ENCODE data around the gene MCF2L2.
"Not testable (repeated sequence)": the region's sequence is repeated elsewhere in the genome, so short reads cannot be mapped to it uniquely, and the experiment has no call there.

Gene MCF2L2

GRCh38 chr3:183428447-183429211 lies at the start of gene MCF2L2:
Gene MCF2L2, minus strand, starts transcription at chr3:183428619. Its CDS starts 642 bp downstream, at chr3:183427977.
- DNase-seq (ENCODE audit: low spot score) = peak; percentile 83

- DNase-seq (ENCODE audit: low spot score) = no peak
Observed at GRCh38 chr3:183477801-183478456, 49.5 kb upstream of the MCF2L2 start.

GRCh38 chr3:183475764-183476162 lies 47.3 kb upstream of the MCF2L2 start:
- not testable (repeated sequence) for DNase-seq (ENCODE audit: low spot score)

- no peak for DNase-seq (ENCODE audit: low spot score)
Observed at GRCh38 chr3:183475016-183475763, 46.8 kb upstream of the MCF2L2 start.

GRCh38 chr3:183473969-183474368 lies 45.5 kb upstream of the MCF2L2 start:
- DNase-seq (ENCODE audit: low spot score) = no peak

GRCh38 chr3:183472155-183472554 lies 43.7 kb upstream of the MCF2L2 start:
- no peak for DNase-seq (ENCODE audit: low spot score)

GRCh38 chr3:183468424-183468823 lies 40.0 kb upstream of the MCF2L2 start:
- no peak for DNase-seq (ENCODE audit: low spot score)

GRCh38 chr3:183466575-183466974 lies 38.2 kb upstream of the MCF2L2 start:
- no peak for DNase-seq (ENCODE audit: low spot score)

GRCh38 chr3:183465710-183466109 lies 37.3 kb upstream of the MCF2L2 start:
- DNase-seq (ENCODE audit: low spot score) = not testable (repeated sequence)

- no peak for DNase-seq (ENCODE audit: low spot score)
Observed at GRCh38 chr3:183464480-183464879, 36.1 kb upstream of the MCF2L2 start.

GRCh38 chr3:183460081-183461055 lies 31.9 kb upstream of the MCF2L2 start:
- DNase-seq (ENCODE audit: low spot score) = no peak

GRCh38 chr3:183455089-183455488 lies 26.7 kb upstream of the MCF2L2 start:
- no peak for DNase-seq (ENCODE audit: low spot score)

- DNase-seq (ENCODE audit: low spot score) = no peak
Observed at GRCh38 chr3:183454064-183454463, 25.6 kb upstream of the MCF2L2 start.

- DNase-seq (ENCODE audit: low spot score) = no peak
Observed at GRCh38 chr3:183449791-183450190, 21.4 kb upstream of the MCF2L2 start.

- DNase-seq (ENCODE audit: low spot score) = no peak
Observed at GRCh38 chr3:183449391-183449790, 21.0 kb upstream of the MCF2L2 start.

- no peak for DNase-seq (ENCODE audit: low spot score)
Observed at GRCh38 chr3:183448369-183449128, 20.1 kb upstream of the MCF2L2 start.

GRCh38 chr3:183447206-183448001 lies 19.0 kb upstream of the MCF2L2 start:
- DNase-seq (ENCODE audit: low spot score) = peak; percentile 90

- DNase-seq (ENCODE audit: low spot score) = no peak
Observed at GRCh38 chr3:183446838-183447205, 18.4 kb upstream of the MCF2L2 start.

GRCh38 chr3:183444748-183445147 lies 16.3 kb upstream of the MCF2L2 start:
- DNase-seq (ENCODE audit: low spot score) = no peak
